Neutrophil (primary cell): ENCODE data around the gene POLG2.
"Not testable (repeated sequence)": the region's sequence is repeated elsewhere in the genome, so short reads cannot be mapped to it uniquely, and the experiment has no call there.

Experiments
- H3K27ac ChIP-seq: fragments of 200-600 bp; sonication (generic); 2 replicates; pipeline ENCODE4 v1.5.1; 2016; ENCODE audit warnings: mild to moderate bottlenecking, moderate library complexity
- H3K27me3 ChIP-seq: fragments of 200-600 bp; sonication (generic); 2 replicates; pipeline ENCODE4 v1.6.0; 2016; ENCODE audit warnings: mild to moderate bottlenecking
- H3K36me3 ChIP-seq: fragments of 200-600 bp; sonication (generic); 2 replicates; pipeline ENCODE4 v1.5.1; 2017
- H3K4me1 ChIP-seq, 2 experiments: fragments of 200-600 bp in 1 of 2; sonication (generic) in 1 of 2; 1 replicate in 1 of 2; 2 replicates in 1 of 2; pipeline versions ENCODE4 v1.5.1 to v1.6.1; 2013 to 2016; ENCODE audit warnings: low read depth in 1 of 2, low read length in 1 of 2, mild to moderate bottlenecking in 1 of 2, moderate library complexity in 1 of 2; ENCODE audit not compliant: control insufficient read depth in 1 of 2, insufficient read depth in 1 of 2
- H3K4me3 ChIP-seq, 2 experiments: fragments of 200-600 bp in 1 of 2; sonication (generic) in 1 of 2; 1 replicate in 1 of 2; 2 replicates in 1 of 2; pipeline ENCODE4 v1.5.1; 2013 to 2016; ENCODE audit warnings: low read depth in 1 of 2, low read length in 1 of 2, mild to moderate bottlenecking in 1 of 2, moderate library complexity in 1 of 2
- H3K9me3 ChIP-seq: fragments of 200-600 bp; sonication (generic); 2 replicates; pipeline ENCODE4 v1.5.1; 2016
- TF ChIP-seq, protein P1 (sequence below): fragments of 200-600 bp; sonication (generic); IDR thresholded peaks from 2 replicates; pipeline ENCODE4 v1.5.1; 2016; ENCODE audit warnings: antibody characterized with exemption

The POLG2 gene

DNA sequence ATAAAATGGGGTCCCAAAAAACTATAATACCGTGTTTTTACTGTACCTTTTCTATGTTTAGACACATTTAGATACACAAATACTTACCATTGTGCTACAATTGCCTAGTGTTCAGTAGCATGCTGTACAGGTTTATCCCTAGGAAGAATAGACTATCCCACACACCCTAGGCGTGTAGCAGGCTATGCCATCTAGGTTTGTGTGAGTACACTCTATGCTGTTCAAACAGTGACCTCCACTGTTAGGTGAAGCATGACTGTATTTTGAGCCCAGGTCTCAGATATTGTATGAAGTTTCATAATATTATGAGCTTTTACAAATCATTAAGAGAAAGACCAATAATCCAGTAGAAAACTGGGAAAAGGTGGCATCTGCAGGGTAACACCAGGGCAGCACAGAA lies 24.3 kb downstream of the POLG2 start:
- Histone ChIP-seq H3K4me3 (no peak overlapping the region), H3K27me3 (no peaks in the 10 kb centered on the region), H3K9me3 (no peaks in the 10 kb centered on the region), H3K27ac (no peak overlapping the region), H3K36me3 (peaks cover 56% of the 10 kb centered on the region), H3K4me1 (peaks cover 6 to 11% of the 10 kb centered on the region in 2 experiments)
- TF ChIP-seq, protein P1, sequence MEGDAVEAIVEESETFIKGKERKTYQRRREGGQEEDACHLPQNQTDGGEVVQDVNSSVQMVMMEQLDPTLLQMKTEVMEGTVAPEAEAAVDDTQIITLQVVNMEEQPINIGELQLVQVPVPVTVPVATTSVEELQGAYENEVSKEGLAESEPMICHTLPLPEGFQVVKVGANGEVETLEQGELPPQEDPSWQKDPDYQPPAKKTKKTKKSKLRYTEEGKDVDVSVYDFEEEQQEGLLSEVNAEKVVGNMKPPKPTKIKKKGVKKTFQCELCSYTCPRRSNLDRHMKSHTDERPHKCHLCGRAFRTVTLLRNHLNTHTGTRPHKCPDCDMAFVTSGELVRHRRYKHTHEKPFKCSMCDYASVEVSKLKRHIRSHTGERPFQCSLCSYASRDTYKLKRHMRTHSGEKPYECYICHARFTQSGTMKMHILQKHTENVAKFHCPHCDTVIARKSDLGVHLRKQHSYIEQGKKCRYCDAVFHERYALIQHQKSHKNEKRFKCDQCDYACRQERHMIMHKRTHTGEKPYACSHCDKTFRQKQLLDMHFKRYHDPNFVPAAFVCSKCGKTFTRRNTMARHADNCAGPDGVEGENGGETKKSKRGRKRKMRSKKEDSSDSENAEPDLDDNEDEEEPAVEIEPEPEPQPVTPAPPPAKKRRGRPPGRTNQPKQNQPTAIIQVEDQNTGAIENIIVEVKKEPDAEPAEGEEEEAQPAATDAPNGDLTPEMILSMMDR = no peak

DNA sequence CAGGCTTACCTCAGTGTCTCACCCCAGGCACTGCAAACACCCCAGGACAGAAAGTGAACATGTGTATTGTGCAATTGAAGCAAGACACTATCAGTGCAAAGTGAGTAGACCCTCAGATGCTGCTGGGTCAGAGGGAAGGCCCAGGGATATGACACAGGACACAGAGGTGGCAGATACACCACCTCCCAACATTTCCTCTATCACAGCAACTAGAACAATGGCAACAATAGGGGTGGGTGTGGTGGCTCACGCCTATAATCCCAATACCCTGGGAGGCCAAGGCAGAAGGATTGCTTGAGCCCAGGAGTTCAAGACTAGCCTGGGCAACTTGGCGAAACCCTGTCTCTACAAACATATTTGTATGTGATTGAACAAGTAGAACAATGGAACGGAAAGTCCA lies 25.4 kb downstream of the POLG2 start:
- TF ChIP-seq, protein P1 = no peak
- Histone ChIP-seq H3K4me1 (peaks cover 6 to 11% of the 10 kb centered on the region in 2 experiments), H3K27me3 (no peaks in the 10 kb centered on the region), H3K4me3 (no peak overlapping the region), H3K27ac (no peak overlapping the region), H3K9me3 (no peaks in the 10 kb centered on the region), H3K36me3 (peaks cover 67% of the 10 kb centered on the region)

DNA sequence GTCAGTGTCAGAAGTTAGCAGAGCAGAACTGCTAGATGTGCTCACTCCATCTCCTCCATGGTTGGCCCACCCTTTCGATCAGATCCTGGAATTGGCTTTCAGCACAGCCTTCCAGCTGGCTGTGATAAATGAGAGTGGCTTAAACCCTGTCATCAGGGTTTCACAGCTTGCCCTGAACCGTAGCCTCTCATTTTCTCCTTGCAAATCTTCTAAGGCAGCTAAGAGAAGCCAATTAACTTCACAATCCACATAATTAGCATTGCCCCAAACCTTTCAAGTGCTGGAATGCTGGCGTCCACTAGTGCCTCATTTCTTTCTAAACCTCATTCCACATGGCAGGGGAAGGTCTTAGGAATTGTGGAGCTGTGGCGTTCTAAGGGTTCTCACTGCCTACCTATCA lies 26.2 kb downstream of the POLG2 start:
- H3K4me3 ChIP-seq = no peak overlapping the region
- no peaks in the 10 kb centered on the region for H3K9me3 ChIP-seq
- TF ChIP-seq, protein P1 = no peak
- peaks cover 3 to 4% of the 10 kb centered on the region in 2 experiments for H3K4me1 ChIP-seq
- H3K27me3 ChIP-seq = no peaks in the 10 kb centered on the region
- peaks cover 75% of the 10 kb centered on the region for H3K36me3 ChIP-seq
- no peak overlapping the region for H3K27ac ChIP-seq

DNA sequence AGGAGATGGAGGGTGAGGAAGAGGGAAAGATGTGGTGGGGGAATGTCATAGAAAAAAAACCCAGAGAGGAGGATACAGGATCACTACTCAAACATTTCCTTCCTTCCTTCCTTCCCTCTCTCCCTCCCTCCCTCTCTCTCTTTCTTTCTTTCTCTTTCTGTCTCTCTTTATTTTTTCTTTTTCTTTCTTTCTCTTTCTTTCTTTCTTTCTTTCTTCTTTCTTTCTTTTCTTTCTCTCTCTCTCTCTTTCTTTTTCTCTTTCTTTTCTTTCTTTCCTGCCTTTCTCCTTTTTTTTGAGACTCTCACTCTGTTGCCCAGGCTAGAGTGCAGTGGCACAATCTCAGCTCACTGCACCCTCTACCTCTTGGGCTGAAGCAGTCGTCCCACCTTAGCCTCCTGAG lies 30.0 kb downstream of the POLG2 start:
- H3K9me3 ChIP-seq, H3K4me1 ChIP-seq, H3K4me3 ChIP-seq, H3K27ac ChIP-seq, H3K27me3 ChIP-seq: not testable (repeated sequence)
- peaks cover 82% of the 10 kb centered on the region for H3K36me3 ChIP-seq

DNA sequence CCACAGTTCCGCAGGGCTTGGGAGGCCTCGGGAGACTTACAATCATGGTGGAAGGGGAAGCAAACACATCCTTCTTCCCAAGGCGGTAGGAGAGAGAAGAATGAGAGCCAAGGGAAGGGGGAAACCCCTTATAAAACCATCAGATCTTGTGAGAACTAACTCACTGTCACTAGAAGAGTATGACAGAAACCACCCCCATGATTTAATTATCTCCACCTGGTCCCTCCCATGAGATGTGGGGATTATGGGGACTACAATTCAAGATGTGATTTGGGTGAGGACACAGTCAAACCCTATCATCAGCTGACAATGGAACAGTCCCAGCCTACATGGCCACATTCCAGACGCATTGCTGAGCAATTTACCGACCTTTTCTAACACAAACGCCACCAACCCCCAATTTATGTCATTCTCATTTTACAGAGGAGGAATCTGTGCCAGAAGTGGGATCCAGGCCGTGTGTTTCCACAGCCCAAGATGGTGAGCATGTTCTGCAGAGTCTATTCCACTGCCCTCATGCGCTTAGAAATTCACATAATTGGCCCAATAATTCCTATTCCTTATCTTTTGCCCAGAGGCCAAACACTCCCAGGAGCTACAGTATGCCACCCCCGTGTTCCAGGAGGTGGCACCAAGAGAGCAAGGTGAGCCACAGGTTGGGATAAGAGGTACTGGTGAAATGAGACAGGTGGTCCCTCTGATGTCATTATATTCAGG lies 30.7 kb downstream of the POLG2 start:
- Histone ChIP-seq H3K36me3 (peaks cover 82% of the 10 kb centered on the region), H3K4me3 (no peak overlapping the region), H3K27me3 (no peaks in the 10 kb centered on the region), H3K4me1 (no peaks in the 10 kb centered on the region), H3K27ac (no peak overlapping the region), H3K9me3 (no peaks in the 10 kb centered on the region)
- TF ChIP-seq, protein P1 = no peak

DNA sequence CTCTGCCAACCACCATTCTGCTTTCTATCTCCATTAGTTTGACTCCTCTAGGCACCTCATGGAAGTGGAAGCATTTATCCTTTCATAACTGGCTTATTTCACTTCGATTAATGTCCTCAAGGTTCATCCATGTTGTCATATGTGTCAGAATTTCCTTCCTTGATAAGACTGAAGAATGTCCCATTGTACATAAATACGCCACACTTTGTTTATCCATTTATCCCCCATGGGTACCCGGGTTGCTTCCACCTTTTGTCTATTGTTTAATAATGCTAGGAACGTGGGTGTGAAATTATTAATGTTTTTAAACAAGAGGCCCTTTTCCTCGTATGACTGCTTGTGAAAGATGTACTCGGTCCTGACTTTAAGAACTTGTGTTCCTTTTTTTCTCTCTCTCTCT lies 35.1 kb downstream of the POLG2 start:
- Histone ChIP-seq H3K36me3 (peaks cover 70% of the 10 kb centered on the region), H3K4me3 (no peak overlapping the region), H3K9me3 (no peaks in the 10 kb centered on the region), H3K27me3 (no peaks in the 10 kb centered on the region), H3K4me1 (peaks cover 11 to 14% of the 10 kb centered on the region in 2 experiments), H3K27ac (no peak overlapping the region)
- TF ChIP-seq, protein P1 = no peak
